ENCODE results near the gene ACO2. TPM values are rescaled to one million over a fixed set of nuclear protein-coding genes. Genes with fewer than 3 reads are reported as not detected.

ACO2 gene
- total and polyA plus RNA-seq, 2 of the 8 experiments (the other 6 are each of a cell fraction or from before 2014, with no cell fraction given): 52.8 to 75.4 TPM

- no peak for TF ChIP-seq PHF8 (conservative IDR thresholded peaks at IDR 0.05; ENCODE audit: low read depth, low read length)
- TF ChIP-seq CEBPB (IDR thresholded peaks at IDR 0.05; ENCODE audit: low read depth, low read length): no peak
Observed at GRCh38 chr22:41500303-41500702, 31.4 kb downstream of the ACO2 start (continued).

Measured in H1 (cell line).